ENCODE data around the gene MTUS2. TPM values are rescaled to one million over a fixed set of nuclear protein-coding genes. Genes with fewer than 3 reads are reported as not detected.

Gene MTUS2
- polyA plus RNA-seq = 1 to 10 TPM in 1 of 3 donors, under 1 TPM in 1, not detected in 1; 0.03 to 7.4 TPM

DNA sequence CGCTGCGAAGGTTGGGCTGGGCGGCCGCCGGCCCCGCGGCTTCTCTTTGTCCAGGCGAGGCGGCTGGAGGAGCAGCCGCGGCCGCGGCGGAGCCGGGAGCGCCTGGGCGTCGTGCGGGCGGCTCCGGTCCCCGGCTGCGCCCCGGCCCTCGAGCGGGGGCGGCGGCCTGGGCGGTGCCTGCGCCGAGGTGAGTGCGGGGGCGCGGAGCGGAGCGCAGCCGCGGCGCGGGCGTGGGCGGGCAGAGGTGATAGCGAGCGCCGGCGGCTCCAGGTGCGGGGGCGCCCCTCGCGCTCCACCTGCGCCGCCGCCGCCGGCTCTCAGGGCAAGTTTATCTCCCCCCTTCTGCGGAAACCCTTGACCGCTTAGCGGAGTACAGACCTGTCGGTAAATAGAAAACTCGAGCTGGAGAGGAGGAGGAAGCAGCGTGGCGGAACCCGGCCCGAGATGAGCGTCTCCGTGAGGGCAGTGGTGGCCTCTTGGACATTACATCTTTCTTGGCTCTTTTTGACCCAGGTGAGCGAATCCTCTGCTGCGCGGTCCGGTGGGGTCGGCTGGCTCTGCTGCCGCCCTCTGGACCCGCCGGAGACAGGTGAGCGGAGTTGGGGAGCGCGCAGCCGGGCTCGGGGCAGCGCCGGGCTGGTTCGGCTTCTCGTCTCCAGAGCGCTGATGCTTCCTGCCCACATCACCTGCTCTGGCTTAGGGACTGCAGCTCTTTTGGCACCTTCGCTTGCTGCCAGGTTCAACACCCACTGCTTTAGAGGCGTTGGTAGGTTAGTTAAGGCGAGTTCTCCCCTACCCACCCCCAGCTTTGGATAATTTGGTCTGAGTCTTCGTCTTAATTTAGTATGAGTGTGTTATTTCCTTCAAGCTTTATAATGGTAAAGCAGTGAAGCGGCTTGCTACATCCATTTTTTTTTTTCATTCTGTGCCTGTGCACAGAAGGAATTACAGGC, at the start of gene MTUS2:
MTUS2 (plus strand) TSS at position 241 of the 953 bp plus-strand sequence.
- H3K27ac ChIP-seq (ENCODE audit: low read depth, low read length) = no peak within 1 kb of the TSS
- WGBS, 3 donors = 1% methylated on average over 57 to 89 of the region's 89 CpGs

DNA sequence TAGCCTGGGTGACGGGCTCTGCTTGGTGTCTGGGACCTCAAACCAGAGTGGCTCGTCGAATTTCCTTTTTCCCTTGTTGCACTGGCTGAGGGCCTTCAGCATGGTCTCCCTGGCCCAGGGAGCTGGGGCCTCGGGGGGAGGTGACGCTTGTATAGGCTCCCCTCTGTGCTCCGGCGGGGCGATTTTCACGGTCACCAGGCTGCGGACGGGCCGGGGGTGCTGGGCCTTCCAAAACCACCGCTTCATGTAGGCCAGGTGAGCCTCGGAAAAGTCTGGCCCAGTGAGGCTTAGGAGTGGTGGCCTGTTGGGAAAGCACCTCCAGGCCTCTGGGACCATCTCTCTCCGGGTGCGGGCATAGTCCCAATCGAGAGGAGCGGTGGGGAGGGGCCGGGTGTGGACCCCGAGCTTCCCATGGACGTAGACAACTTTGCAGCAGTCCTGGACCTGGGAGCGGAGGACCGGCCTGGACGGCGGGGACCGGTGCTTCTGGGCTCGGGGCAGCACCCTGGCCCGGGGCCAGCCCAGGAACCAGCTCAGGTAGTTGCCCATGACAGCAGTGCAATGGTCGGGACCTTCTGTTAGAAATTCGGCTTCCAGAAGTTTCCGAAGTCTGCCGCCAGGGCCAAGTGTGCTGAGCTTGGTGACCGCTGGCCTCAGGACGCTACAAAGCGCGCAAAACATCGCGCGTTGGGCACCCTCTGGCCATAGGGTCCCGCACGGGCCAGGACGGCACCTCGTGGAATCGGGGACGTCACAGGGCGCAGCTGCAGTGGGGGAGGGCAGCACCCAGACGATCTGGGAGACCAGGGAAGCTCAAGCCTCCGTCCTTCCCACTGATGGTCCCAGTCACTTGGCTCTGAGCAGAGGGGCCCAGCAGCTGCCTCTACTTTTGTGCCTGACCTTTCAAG, 41.6 kb upstream of the MTUS2 start:
- WGBS, 3 donors = 91 to 95% (median 94%) methylated on average over 47 to 48 of the region's 48 CpGs

GRCh38 chr13:28792992-28793391, 27.1 kb upstream of the MTUS2 start:
- WGBS, 3 donors = 19 to 56% (median 35%) methylated on average over 2 of the region's 2 CpGs
- no peak overlapping the region for H3K27ac ChIP-seq (ENCODE audit: low read depth, low read length)

More for the DNA sequence above, 41.6 kb upstream of the MTUS2 start:
- no peak overlapping the region for H3K27ac ChIP-seq (ENCODE audit: low read depth, low read length)

- 65 to 76% (median 72%) methylated on average over 6 of the region's 6 CpGs for WGBS, 3 donors
- H3K27ac ChIP-seq (ENCODE audit: low read depth, low read length) = no peak overlapping the region
Measured at GRCh38 chr13:28794396-28794795, 25.7 kb upstream of the MTUS2 start.

GRCh38 chr13:28796938-28797257, 23.2 kb upstream of the MTUS2 start:
- 100% methylated on average over 1 of the region's 1 CpG for WGBS, 3 donors
- no peak overlapping the region for H3K27ac ChIP-seq (ENCODE audit: low read depth, low read length)

DNA sequence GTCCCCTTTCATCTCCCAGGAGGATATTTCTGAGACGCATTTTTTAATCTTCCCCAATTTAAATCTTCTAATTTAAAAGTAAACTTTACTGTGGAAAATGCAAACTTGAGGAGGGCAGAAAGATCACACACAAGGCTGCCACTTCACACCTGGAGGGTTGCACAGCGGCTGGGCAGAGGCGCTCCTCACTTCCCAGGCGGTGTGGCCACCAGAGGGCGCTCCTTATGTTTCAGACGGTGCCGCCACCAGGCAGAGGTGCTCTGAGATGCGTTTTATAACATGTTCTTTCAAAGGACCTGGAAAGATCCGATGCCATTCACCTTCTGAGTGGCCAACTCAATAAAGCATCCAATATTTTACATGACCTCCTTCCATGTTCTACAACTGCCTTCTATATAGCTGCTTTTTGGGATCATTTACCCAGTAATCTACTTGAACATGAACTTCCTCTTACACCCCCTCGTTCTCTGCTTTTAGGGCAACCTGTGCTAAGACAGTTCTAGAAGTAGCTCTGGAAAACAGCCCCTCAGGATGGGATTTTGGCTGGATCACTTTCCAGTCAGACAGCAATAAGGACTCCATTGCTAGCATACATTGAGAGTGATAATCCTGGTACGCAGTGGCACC, 14.8 kb upstream of the MTUS2 start:
- WGBS, 3 donors = 46 to 58% (median 47%) methylated on average over 11 of the region's 11 CpGs
- no peak overlapping the region for H3K27ac ChIP-seq (ENCODE audit: low read depth, low read length)

DNA sequence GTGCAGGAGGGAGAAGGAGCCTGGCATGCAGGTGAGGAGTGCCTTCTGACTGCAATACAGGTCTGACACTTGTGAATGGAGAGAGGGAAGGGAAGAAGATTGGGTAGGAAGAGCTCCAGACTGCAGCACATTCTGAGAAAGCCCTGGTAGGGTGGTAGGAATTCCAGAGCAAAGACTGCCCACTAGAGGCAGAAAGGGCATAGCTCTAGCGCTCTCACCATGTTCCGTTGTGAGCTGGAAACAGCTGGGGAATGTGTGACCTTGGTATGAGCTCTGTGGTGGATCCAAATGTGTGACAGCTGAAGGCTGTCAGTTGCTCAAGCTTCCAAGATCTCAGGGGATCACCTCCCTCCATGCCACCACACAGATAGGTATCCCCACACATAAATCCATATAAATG, 2.9 kb upstream of the MTUS2 start:
- no peak overlapping the region for H3K27ac ChIP-seq (ENCODE audit: low read depth, low read length)
- 86 to 94% (median 92%) methylated on average over 2 of the region's 2 CpGs for WGBS, 3 donors

GRCh38 chr13:28819046-28819730, 951 bp upstream of the MTUS2 start:
- H3K27ac ChIP-seq (ENCODE audit: low read depth, low read length) = no peak overlapping the region

GRCh38 chr13:28819735-28820098, 422 bp upstream of the MTUS2 start:
- H3K27ac ChIP-seq (ENCODE audit: low read depth, low read length) = no peak overlapping the region
- WGBS, 3 donors = 0 to 3% (median 1%) methylated on average over 11 to 49 of the region's 55 CpGs

More at GRCh38 chr13:28819046-28819730, 951 bp upstream of the MTUS2 start:
- 3 to 5% (median 4%) methylated on average over 29 of the region's 29 CpGs for WGBS, 3 donors

DNA sequence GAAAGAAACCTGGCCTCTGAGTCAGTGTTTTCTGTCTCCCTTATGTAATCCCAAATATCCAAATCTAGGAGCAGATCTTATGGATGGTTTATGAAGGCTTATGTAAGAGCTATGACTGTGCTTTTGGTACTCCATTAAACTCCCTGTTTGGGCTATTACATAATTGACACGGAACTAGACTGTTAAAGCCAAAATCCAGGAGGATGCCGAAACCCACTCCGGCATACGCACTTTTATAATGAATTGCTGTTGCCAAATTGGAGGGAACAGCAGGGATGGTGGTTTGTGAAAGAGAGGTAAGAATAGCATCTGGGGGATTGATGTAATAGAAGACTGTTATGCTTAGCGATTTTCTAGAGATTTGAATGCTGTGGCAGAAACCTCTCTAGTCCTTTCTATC, 2.0 kb downstream of the MTUS2 start:
- H3K27ac ChIP-seq (ENCODE audit: low read depth, low read length) = no peak overlapping the region
- WGBS, 3 donors = 86 to 92% (median 91%) methylated on average over 5 of the region's 5 CpGs

- 65 to 74% (median 67%) methylated on average over 3 of the region's 3 CpGs for whole genome bisulfite sequencing, 3 donors
Measured at GRCh38 chr13:28822801-28823200, 2.7 kb downstream of the MTUS2 start.

DNA sequence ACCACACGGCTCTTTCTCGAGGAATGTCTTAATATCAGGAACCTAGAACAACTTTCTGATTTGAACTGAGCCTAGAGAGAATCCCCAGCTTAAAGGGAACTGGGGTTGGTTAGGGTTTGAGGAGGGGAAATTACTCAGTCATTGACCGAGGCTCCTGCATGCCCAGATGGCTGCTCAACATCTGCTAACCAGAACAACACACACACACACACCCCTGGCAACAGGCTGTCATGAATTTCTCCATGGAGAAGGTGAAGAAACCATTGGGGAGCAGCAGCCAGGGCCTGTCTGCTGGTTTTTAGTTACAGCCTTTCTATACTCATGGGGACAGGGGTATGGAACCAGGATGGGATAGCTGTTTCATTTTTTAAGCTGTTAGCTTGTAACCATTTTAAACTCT, 5.2 kb downstream of the MTUS2 start:
- H3K27ac ChIP-seq (ENCODE audit: low read depth, low read length) = no peak overlapping the region
- 69 to 75% (median 75%) methylated on average over 3 of the region's 3 CpGs for WGBS, 3 donors

More at GRCh38 chr13:28822801-28823200, 2.7 kb downstream of the MTUS2 start:
- H3K27ac ChIP-seq (ENCODE audit: low read depth, low read length) = no peak overlapping the region

DNA sequence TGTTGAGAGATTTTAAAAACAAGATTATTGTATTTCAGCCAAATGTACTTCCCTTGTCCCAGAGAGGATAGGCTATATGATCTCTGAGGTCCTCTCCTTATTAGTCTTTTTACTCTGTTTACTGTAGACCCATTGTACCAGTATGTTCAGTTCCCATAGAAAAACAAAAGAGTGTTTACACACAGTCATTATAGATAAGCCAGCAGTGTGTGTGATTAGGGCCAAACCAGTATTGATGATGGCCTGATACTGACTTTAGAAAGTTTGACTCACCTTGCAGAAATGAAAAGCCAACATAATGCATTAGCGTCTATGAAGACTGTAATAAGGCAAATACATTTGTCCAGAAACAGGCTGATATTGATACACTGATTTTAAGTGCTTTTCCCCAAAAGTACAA, 6.2 kb downstream of the MTUS2 start:
- no peak overlapping the region for H3K27ac ChIP-seq (ENCODE audit: low read depth, low read length)
- 35 to 94% (median 80%) methylated on average over 1 of the region's 1 CpG for WGBS, 3 donors

- no peak overlapping the region for H3K27ac ChIP-seq (ENCODE audit: low read depth, low read length)
Measured at GRCh38 chr13:28830580-28830979, 10.4 kb downstream of the MTUS2 start.

DNA sequence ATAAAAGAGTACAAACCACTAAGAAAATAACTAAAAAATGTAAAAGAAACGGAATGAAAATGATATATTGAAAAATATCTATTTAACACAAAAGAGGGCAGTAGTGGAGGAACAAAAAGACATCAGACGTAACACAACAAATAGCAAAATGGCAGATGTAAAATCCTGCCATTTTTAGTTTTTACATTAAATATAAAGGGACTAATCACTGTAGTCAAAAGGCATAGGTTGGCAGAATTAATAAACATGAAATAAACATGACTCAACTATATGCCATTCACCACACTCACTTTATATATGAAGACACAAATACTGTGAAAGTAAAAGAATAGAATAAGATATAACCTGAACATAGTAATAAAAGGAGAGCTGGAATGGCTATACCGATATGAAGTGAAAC, 11.0 kb downstream of the MTUS2 start:
- H3K27ac ChIP-seq (ENCODE audit: low read depth, low read length) = no peak overlapping the region
- WGBS, 3 donors = 58 to 72% (median 70%) methylated on average over 3 of the region's 3 CpGs

GRCh38 chr13:28837111-28837510, 17.0 kb downstream of the MTUS2 start:
- H3K27ac ChIP-seq (ENCODE audit: low read depth, low read length) = no peak overlapping the region
- 67 to 81% (median 80%) methylated on average over 5 of the region's 5 CpGs for WGBS, 3 donors

- no peak overlapping the region for H3K27ac ChIP-seq (ENCODE audit: low read depth, low read length)
- 45 to 68% (median 63%) methylated on average over 4 of the region's 4 CpGs for WGBS, 3 donors
Measured at GRCh38 chr13:28843639-28844038, 23.5 kb downstream of the MTUS2 start.

GRCh38 chr13:28849441-28849840, 29.3 kb downstream of the MTUS2 start:
- no peak overlapping the region for H3K27ac ChIP-seq (ENCODE audit: low read depth, low read length)
- WGBS, 3 donors = 76 to 85% (median 79%) methylated on average over 3 of the region's 3 CpGs

All from adipose tissue (tissue), 3 donors.